ENCODE data around the gene NUP210L. TPM values are rescaled to one million over a fixed set of nuclear protein-coding genes. Genes with fewer than 3 reads are reported as not detected.

The NUP210L gene
- total and polyA plus RNA-seq, 2 donors (not counting 3 experiments of a cell fraction or from before 2014, with no cell fraction given): 0.01 to 0.07 TPM

DNA sequence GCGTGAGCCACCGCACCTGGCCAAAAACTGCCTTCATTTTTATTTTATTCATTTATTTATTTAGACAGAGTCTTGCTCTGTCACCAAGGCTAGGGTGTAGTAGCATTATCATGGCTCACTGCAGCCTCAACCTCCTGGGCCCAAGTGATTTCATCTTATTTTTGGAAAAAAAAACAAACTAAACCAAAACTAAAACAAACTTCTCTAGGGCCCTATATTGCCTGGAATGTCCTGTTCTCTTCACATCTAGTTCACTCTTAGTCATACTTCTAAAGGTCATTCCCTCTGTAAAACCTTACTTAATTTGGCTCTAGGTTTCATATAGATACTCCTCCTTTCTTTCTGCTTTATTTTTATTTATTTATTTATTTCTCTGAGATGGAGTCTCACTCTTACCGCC lies 148.7 kb downstream of the NUP210L start:
- no TSS peak for BruUV-seq (replicated peaks)
- Histone ChIP-seq H4K20me1 (replicated peaks; ENCODE audit: control insufficient read depth, extremely low read depth, insufficient read depth, low read length) (no peaks in the 10 kb centered on the region), H2AFZ (ENCODE audit: low read depth, low read length) (no peak overlapping the region), H3K79me2 (ENCODE audit: control insufficient read depth, insufficient read depth, low read length) (no peaks in the 10 kb centered on the region), H3K9me1 (replicated peaks; ENCODE audit: control insufficient read depth, extremely low read depth, insufficient read depth, low read length) (no peaks in the 10 kb centered on the region), H3K4me2 (ENCODE audit: insufficient read depth, low read length) (no peak overlapping the region), H3K36me3 (ENCODE audit: control insufficient read depth in 2 of 2, extremely low read depth in 1 of 2, insufficient read depth in 2 of 2, low read length in 2 of 2) (no peaks in the 10 kb centered on the region), H3K9me3 (replicated peaks; ENCODE audit: control insufficient read depth, insufficient read depth, low read length) (no peaks in the 10 kb centered on the region), H3K9ac (replicated peaks; ENCODE audit: extremely low read depth, insufficient read depth, low read length) (no peak overlapping the region), H3K27me3 (ENCODE audit: control insufficient read depth in 2 of 2, insufficient read depth in 2 of 2, low read length in 2 of 2) (no peaks in the 10 kb centered on the region), H3K4me1 (ENCODE audit: control insufficient read depth, extremely low read depth, insufficient read depth, low read length) (no peaks in the 10 kb centered on the region), H3K4me3 (replicated peaks in 1 of 3; ENCODE audit: insufficient read depth in 1 of 3, low read depth in 1 of 3, low read length in 3 of 3) (no peak overlapping the region), H3K27ac (ENCODE audit: insufficient read depth, low read depth, low read length) (no peak overlapping the region)
- dilution Hi-C loops (cut with MboI; ENCODE audit: extremely low pct_ligation_motif_present, low sequenced_read_pairs) (no loop called here), intact Hi-C loops (cut with micrococcal nuclease) (no loop called here)
- TF ChIP-seq POLR2A (IDR thresholded peaks at IDR 0.05; ENCODE audit: low read depth, low read length) (no peak), EZH2 (IDR thresholded peaks at IDR 0.05; ENCODE audit: borderline replicate concordance, low read depth, low read length, severe bottlenecking) (no peak), JUN (IDR thresholded peaks at IDR 0.05; ENCODE audit: borderline replicate concordance, insufficient read depth, insufficient read length, low read depth) (no peak), POLR2AphosphoS5 (IDR thresholded peaks at IDR 0.05; ENCODE audit: insufficient read depth, low read depth, low read length) (no peak), FOS (IDR thresholded peaks at IDR 0.05; ENCODE audit: borderline replicate concordance, insufficient read depth, low read length) (no peak), MYC (IDR thresholded peaks at IDR 0.05; ENCODE audit: low read depth, low read length) (no peak), GATA2 (IDR thresholded peaks at IDR 0.05; ENCODE audit: insufficient read depth, insufficient read length, low read depth, low read length) (no peak), MAX (IDR thresholded peaks at IDR 0.05; ENCODE audit: insufficient read depth, insufficient read length) (no peak)
- TF ChIP-seq, protein P1, sequence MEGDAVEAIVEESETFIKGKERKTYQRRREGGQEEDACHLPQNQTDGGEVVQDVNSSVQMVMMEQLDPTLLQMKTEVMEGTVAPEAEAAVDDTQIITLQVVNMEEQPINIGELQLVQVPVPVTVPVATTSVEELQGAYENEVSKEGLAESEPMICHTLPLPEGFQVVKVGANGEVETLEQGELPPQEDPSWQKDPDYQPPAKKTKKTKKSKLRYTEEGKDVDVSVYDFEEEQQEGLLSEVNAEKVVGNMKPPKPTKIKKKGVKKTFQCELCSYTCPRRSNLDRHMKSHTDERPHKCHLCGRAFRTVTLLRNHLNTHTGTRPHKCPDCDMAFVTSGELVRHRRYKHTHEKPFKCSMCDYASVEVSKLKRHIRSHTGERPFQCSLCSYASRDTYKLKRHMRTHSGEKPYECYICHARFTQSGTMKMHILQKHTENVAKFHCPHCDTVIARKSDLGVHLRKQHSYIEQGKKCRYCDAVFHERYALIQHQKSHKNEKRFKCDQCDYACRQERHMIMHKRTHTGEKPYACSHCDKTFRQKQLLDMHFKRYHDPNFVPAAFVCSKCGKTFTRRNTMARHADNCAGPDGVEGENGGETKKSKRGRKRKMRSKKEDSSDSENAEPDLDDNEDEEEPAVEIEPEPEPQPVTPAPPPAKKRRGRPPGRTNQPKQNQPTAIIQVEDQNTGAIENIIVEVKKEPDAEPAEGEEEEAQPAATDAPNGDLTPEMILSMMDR (IDR thresholded peaks at IDR 0.05; ENCODE audit: extremely low read depth in 1 of 2, insufficient read depth in 1 of 2, low read depth in 1 of 2, low read length in 2 of 2): no peak
- POLR2A ChIA-PET: no interaction called here
- CTCF ChIA-PET: no interaction called here
- FAIRE-seq (no peak), DNase-seq (ENCODE audit: low read depth, low spot score) (no peak)

All from endothelial cell of umbilical vein (primary cell).